Caki2 (cell line): ENCODE results near the gene GSTM3. TPM values are rescaled to one million over a fixed set of nuclear protein-coding genes. Genes with fewer than 3 reads are reported as not detected.
"Not testable (repeated sequence)": the region's sequence is repeated elsewhere in the genome, so short reads cannot be mapped to it uniquely, and the experiment has no call there.

Source experiments
- DNase-seq: peaks from one replicate; pipeline ENCODE4 v3.0.0-alpha.2; 2015; ENCODE audit warnings: low read depth
- in situ Hi-C: cut with HindIII; loops from 2 replicates; pipeline ENCODE4 v1.10.0; 2016; ENCODE audit warnings: low sequenced_read_pairs, low pct_unique_long_range_greater_than_20kb, mixed read lengths
- total RNA-seq: library from RNA; depleted of rRNA; stranded (reverse); fragments of >200 nt; shearing (Covaris generic); gene quantifications from 2 replicates; pipeline ENCODE4 v1.2.3, GENCODE V29; 2014; ENCODE audit warnings: low replicate concordance

The GSTM3 gene
- total RNA-seq, 1 experiment from 2014 or later = 119 TPM

DNA sequence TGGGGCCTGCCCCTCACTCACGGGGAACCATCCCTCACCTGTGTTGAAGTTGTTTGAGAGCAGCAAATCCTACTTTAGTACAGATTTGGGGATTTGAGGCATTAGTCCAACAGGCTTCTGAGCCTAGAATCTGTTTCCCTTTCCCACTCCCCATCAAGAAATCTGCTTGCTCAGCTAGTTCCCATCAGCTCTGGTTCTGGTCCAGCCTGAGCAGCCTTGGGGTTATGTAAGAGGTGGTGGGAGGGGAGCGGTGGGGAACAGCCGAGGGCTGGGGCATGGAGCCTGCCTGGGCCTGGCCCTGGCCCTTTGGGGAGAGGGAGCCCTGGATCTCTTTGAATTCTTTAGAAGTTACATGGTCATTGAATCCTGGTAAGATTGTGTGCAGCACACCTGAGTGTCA is 24.7 kb downstream of the GSTM3 start:
- no peak for DNase-seq
- in situ Hi-C loops = no loop called here

DNA sequence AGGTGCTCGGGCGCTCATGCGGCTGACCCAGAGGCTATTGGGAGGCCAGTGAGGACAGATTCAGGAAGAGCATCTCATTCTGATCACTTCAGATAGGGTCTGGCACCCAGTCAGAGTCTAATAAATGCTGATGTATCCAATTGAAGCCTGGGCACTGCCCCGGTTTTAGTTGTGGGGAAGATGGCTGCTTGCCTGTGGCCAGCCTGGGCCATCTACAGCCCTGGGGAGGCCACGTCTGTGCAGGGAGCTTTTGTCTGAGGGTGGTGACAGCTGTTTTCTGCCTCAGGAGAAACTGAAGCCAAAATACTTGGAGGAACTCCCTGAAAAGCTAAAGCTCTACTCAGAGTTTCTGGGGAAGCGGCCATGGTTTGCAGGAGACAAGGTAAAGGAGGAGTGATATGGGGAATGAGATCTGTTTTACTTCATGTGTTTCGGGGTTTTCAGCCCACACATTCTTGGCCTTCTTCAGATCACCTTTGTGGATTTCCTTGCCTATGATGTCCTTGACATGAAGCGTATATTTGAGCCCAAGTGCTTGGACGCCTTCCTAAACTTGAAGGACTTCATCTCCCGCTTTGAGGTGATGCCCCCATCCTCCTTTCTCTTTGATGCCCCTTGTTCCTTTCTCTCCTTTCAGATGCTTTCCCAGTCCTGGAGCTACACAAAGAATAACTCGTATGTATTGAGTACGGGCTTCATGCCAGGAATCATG is 26.0 kb downstream of the GSTM3 start:
- in situ Hi-C loops = no loop called here
- no peak for DNase-seq

DNA sequence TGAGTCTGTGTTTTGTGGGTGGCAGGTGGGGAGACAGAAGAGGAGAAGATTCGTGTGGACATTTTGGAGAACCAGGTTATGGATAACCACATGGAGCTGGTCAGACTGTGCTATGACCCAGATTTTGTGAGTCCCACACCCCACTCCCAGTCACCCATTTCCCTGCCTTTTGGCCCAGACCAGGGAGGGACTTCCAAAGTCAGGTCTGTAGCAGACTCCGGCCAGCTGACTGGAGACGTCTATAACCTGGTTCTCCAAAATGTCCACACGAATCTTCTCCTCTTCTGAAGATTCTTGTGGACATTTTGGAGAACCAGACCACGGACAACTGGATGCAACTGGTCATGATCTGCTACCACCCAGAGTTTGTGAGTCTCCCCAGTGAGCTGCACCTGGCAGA is 27.2 kb downstream of the GSTM3 start:
- no peak for DNase-seq
- in situ Hi-C loops = no loop called here

DNA sequence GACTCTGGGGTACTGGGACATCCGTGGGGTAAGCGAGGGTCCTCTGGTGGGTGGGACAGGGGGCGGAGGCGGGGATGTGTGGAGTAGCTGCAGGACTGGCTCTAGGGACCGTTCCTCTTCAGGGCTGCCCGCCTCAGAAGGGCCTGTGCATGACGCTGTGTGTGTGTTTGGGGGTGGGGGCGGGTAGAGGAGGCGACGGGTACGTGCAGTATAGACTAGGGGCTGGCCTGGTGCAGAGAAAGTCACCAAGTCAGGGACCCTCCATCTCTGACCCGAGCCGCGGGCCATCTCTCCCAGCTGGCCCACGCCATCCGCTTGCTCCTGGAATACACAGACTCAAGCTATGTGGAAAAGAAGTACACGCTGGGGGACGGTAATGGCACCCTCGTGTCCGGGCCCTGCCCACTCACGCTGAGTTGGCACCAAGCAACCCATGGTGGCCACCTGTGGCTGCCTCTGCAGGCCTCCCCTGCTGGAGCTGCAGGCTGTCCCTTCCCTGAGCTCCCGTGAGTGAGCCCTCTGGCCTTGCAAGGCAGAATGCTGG is 28.4 kb downstream of the GSTM3 start:
- in situ Hi-C loops = no loop called here
- DNase-seq = no peak

DNA sequence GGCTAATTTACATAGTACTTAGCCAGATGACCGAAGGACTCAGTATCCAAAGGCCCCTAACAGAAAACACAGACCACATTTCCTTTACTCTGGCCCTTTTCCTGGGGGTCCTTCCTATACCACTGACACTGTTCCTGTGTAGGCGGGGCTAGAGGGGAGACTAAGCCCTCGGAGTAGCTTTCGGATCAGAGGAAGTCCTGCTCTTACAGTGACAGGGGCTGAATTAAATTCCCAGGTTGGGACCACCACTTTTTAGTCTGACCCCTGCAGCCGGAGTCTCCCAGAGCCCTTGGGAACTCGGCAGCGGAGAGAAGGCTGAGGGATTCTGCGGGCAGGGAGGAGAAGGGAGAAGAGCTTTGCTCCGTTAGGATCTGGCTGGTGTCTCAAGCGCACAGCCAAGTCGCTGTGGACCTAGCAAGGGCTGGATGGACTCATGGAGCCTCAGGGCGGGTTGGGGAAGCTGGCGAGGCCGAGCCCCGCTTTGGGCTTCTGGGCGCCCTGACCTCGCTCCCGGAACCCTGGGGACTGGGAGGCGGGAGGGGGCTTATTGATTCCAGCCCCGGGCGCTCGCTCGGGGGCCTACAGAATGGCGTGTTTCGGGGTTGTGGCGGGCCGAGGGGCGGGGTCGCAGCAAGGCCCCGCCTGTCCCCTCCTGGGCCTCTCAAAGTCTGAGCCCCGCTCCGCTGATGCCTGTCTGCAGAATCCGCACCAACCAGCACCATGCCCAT is 29.1 kb downstream of the GSTM3 start, which contains the start of gene GSTM5:
Gene GSTM5 (plus strand): TSS at position 659 of the 728 bp plus-strand sequence. CDS start 62 bp downstream, at position 721.
- DNase-seq, in situ Hi-C loops: not testable (repeated sequence)

DNA sequence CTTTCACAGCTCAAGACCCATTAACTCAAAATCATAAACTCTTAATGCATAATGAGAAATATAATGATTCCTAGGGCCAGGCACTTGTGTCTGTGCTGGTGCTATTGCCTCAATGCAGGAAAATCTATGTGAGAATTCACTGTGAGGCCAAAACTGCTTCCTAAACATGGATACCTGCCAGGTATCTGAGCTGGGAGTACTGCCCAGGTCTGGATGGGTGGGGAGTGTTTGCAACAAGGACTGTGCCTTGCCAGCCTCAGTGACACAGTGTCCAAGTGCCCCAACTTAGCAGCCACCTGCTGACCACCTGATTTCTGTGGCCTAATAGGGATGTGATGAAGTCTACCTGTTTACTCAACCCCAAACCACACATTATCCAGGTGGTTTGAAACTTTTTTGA is 31.0 kb downstream of the GSTM3 start:
- DNase-seq, in situ Hi-C loops: not testable (repeated sequence)

DNA sequence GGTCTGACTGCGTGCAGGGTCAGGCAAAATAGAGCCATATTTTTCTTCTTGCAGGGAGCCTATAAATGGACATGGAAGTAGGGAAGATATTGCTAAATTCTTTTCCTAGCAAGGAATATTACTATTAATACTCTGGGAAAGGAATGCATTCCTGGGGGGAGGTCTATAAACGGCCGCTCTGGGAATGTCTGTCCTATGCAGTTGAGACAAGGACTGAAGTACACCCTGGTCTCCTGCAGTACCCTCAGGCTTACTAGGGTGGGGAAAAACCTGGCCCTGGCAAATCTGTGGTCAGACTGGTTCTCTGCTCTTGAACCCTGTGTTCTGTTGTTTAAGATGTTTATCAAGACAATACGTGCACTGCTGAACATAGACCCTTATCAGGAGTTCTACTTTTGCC is 31.9 kb downstream of the GSTM3 start:
- DNase-seq, in situ Hi-C loops: not testable (repeated sequence)

DNA sequence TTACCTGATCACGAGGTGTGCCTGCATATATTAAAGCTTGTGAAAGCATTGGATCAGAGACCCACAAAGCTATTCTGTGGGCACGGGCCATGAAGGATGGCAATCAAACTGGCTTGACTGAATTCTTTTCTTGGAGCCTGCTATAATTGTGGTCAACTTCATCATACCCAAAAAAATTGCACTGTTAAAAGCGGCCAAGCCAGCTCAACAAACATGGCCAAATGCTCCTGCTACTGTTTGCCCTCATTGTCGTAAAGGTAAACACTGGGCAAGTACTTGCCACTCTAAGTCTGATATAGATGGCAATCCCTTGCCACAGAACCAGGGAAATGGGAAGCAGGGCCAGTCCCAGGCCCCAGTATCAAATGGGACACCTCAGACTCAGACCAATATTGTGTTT is 35.4 kb downstream of the GSTM3 start:
- no peak for DNase-seq
- in situ Hi-C loops = no loop called here

DNA sequence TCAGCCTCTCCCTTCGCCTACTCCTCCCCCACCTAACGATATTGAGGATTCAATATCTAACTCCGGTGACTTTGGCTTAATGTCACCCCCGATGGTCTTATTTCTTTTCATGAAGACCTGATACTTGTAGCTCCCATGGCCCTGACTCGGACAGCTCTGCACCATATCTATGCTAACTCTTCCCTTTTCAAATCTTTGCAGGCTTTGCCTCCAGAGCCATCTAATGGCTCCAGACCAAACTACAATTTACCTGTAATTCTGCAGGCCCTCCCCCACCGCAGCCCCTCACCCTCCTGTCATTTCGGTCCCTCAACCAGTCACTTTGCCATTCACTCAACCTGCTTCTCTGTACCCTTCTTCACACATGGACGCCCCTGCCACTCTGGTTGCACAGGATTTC is 36.7 kb downstream of the GSTM3 start:
- in situ Hi-C loops = no loop called here
- no peak for DNase-seq

DNA sequence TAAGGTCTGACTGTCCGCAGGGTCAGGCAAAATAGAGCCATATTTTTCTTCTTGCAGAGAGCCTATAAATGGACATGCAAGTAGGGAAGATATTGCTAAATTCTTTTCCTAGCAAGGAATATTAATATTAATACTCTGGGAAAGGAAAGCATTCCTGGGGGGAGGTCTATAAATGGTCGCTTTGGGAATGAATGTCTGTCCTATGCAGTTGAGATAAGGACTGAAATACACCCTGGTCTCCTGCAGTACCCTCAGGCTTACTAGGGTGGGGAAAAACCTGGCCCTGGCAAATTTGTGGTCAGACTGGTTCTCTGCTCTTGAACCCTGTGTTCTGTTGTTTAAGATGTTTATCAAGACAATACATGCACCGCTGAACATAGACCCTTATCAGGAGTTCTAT is 37.9 kb downstream of the GSTM3 start:
- not testable (repeated sequence) for DNase-seq

DNA sequence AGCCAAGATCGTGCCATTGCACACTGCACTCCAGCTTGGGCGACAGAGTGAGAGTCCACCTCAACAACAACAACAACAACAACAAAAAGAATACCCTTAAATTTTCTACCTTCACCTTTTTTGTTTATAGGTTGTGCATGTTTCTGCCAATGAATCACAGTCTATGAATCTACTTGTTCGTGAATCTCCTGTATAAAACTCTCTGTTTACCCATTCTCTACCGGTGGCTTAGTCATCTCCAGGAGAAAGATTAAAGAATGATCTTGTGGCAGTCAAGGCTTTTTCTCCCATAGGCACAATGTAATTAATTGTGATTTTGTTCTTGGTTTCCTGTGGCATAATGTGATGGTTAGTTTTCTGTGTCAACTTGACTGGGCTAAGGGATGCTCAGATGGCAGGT is 43.0 kb downstream of the GSTM3 start:
- DNase-seq, in situ Hi-C loops: not testable (repeated sequence)

More for the DNA sequence above, 37.9 kb downstream of the GSTM3 start:
- in situ Hi-C loops = not testable (repeated sequence)

DNA sequence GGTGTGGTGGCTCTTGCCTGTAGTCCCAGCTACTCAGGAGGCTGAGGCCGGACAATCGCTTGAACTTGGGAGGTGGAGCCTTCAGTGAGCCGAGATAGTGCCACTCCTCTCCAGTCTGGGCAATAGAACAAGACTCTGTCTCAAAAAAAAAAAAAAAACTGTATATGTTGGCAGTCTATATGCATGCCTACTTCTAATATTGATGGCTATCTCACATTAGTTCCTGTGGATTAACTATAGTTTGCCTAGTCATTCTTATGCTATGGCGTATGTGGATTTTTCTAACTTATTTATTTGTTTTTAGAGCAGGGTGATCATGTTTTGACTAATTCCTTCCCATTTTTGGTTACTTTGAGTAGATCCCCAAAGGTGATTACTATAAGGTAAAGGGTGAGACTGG is 43.8 kb downstream of the GSTM3 start:
- in situ Hi-C loops = no loop called here
- DNase-seq = no peak

DNA sequence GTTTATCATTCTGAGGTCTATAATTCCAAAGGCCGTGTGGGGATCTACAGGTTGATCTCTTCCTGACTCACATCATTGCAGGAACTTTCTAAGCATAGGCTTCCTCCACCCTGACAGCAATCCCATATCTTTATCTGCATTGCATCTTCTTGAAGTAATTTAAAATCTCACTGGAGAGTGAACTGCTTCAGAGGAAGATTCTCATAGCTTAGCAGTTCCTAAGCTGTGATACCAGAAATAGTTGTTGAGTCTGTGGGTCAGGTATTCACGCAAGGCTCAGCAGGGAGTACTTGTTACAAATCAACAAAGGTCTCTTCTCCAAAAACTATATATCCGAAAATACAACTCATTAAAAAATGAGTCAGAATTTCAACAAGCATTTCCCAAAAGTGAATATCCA is 45.7 kb downstream of the GSTM3 start:
- DNase-seq, in situ Hi-C loops: not testable (repeated sequence)

DNA sequence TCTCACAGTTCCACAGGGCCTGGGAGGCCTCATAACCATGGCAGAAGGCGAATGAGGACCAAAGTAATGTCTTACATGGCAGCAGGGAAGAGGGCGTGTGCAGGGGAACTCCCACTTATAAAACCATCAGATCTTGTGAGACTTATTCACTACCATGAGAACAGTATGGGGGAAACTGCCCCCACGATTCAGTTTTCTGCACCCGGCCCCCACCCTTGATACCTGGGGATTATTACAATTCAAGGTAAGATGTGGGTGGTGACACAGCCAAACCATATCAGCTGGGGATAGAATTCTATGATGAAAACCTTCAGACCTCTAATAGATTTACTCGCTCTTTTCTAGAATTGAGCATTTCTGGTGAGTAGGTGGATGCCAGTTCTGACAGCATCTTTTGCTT is 46.4 kb downstream of the GSTM3 start:
- DNase-seq, in situ Hi-C loops: not testable (repeated sequence)

DNA sequence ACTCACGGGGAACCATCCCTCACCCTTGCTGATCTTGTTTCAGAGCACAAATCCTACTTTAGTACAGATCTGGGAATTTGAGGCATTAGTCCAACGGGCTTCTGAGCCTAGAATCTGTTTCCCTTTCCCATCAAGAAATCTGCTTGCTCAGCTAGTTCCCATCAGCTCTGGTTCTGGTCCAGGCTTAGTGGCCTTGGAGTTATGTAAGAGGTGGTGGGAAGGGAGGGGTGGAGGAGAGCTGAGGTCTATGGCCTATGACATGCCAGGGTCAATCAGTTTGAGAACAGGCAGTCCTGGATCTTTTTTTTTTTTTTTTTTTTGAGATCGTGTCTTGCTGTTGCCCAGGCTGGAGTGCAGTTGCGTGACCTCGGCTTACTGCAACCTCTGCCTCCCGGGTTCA is 49.1 kb downstream of the GSTM3 start:
- in situ Hi-C loops = no loop called here
- no peak for DNase-seq

DNA sequence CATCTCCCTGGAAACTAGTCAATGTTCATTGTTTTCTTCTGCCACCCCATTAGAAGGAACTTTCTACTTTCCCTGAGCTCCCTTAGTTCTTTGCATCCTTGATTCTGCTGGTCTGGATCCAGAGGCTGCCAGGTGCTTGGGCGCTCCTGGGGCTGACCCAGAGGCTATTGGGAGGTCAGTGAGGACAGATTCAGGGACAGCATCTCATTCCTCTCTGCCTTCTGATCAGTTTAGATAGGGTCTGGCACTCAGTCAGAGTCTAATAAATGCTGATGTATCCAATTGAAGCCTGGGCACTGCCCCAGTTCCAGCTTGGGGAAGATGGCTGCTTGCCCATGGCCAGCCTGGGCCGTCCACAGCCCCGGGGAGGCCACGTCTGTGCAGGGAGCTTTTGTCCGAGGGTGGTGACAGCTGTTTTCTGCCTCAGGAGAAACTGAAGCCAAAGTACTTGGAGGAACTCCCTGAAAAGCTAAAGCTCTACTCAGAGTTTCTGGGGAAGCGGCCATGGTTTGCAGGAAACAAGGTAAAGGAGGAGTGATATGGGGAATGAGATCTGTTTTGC is 50.9 kb downstream of the GSTM3 start:
- in situ Hi-C loops = no loop called here
- DNase-seq = no peak

DNA sequence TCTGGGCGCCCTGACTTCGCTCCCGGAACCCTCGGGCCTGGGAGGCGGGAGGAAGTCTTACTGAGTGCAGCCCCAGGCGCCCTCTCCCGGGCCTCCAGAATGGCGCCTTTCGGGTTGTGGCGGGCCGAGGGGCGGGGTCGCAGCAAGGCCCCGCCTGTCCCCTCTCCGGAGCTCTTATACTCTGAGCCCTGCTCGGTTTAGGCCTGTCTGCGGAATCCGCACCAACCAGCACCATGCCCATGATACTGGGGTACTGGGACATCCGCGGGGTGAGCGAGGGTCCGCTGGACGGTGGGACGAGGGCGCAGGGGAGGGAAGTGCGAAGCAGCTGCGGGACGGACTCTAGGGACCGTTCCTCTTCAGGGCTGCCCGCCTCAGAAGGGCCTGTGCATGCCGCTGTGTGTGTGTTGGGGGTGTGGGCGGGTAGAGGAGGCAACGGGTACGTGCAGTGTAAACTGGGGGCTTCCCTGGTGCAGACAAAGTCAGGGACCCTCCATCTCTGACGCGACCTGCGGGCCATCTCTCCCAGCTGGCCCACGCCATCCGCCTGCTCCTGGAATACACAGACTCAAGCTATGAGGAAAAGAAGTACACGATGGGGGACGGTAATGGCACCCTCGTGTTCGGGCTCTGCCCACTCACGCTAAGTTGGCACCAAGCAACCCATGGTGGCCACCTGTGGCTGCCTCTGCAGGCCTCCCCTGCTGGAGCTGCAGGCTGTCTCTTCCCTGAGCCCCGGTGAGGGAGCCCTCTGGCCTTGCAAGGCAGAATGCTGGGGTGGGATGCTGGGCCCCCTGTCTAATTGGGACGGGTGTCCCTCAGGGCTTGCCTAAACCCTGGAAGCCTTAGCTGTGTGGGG is 53.0 kb downstream of the GSTM3 start, which contains the start of gene GSTM1:
Gene GSTM1 (plus strand): TSS at position 177 of the 859 bp plus-strand sequence. CDS start 57 bp downstream, at position 234.
- in situ Hi-C loops = no loop called here
- DNase-seq = no peak

DNA sequence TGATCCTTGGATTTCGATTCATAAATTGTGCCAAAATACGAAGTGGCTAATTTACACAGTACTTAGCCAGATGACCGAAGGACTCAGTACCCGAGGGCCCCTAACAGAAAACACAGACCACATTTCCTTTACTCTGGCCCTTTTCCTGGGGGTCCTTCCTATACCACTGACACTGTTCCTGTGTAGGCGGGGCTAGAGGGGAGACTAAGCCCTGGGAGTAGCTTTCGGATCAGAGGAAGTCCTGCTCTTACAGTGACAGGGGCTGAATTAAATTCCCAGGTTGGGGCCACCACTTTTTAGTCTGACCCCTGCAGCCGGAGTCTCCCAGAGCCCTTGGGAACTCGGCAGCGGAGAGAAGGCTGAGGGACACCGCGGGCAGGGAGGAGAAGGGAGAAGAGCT is 53.7 kb downstream of the GSTM3 start:
- DNase-seq, in situ Hi-C loops: not testable (repeated sequence)
